ENCODE data around the gene RAPGEF6.

GRCh38 chr5:131671409-131671808 lies 36.4 kb upstream of the RAPGEF6 start:
- TF ChIP-seq CTCF (IDR thresholded peaks at IDR 0.05) (no peak), POLR2AphosphoS5 (IDR thresholded peaks at IDR 0.05; ENCODE audit: low read depth, low read length) (no peak), SIN3A (IDR thresholded peaks at IDR 0.05; ENCODE audit: borderline replicate concordance, insufficient read depth, low read depth, low read length) (no peak), REST (IDR thresholded peaks at IDR 0.05; ENCODE audit: insufficient read depth in 1 of 2, low read depth in 2 of 2, low read length in 1 of 2) (no peak), TCF7L2 (IDR thresholded peaks at IDR 0.05; ENCODE audit: low read depth, low read length) (no peak)
